Panc1 (cell line): ENCODE data around the gene HSH2D. TPM values are rescaled to one million over a fixed set of nuclear protein-coding genes. Genes with fewer than 3 reads are reported as not detected.
A peak's percentile ranks its signal among the peaks of the same experiment; 100 is the strongest.

Experiments
- ATAC-seq: fragments of 200-7000 bp; cut with Tn5 transposase; 2 replicates; pipeline ENCODE4 v1.9.1; 2020; ENCODE audit warnings: mild to moderate bottlenecking, moderate library complexity
- Bru-seq: library from RNA; stranded (reverse); fragments of 400-500 nt; gene quantifications from one replicate; lab custom pipeline; 2021; lab: Mats Ljungman, UMichigan
- BruChase-seq, 2 experiments: library from RNA; stranded (reverse); fragments of 400-500 nt; gene quantifications; one replicate each; lab custom pipeline; 2021; lab: Mats Ljungman, UMichigan
- BruUV-seq: library from RNA; stranded (reverse); fragments of 400-500 nt; replicated peaks from 2 replicates; lab custom pipeline; 2021; lab: Mats Ljungman, UMichigan
- CTCF ChIA-PET: fragments of 300-600 bp; sonication (Branson Sonifier 250); formaldehyde crosslinking; loops from one replicate; lab custom pipeline; 2022; ENCODE audit warnings: antibody characterized with exemption; lab: Charles Lee
- POLR2A ChIA-PET: fragments of 300-600 bp; sonication (Branson Sonifier 250); formaldehyde crosslinking; loops from one replicate; lab custom pipeline; 2022; ENCODE audit warnings: antibody characterized with exemption; lab: Charles Lee
- DNase-seq: peaks from one replicate; pipeline ENCODE4 v3.0.0-alpha.2; 2010; ENCODE audit warnings: low read depth, low spot score
- H3K27ac ChIP-seq: 2 replicates; pipeline ENCODE4 v1.5.1; 2011; ENCODE audit warnings: mild to moderate bottlenecking, low read length, inconsistent platforms
- H3K27me3 ChIP-seq: fragments of 200-500 bp; sonication (Bioruptor generic); 2 replicates; pipeline ENCODE4 v1.6.0; 2014; ENCODE audit warnings: low read length, inconsistent platforms; ENCODE audit not compliant: control insufficient read depth, insufficient read depth
- H3K36me3 ChIP-seq: fragments of 200-500 bp; sonication (Bioruptor generic); 2 replicates; pipeline ENCODE4 v1.5.1; 2014; ENCODE audit warnings: inconsistent platforms, mild to moderate bottlenecking, low read length, moderate library complexity; ENCODE audit not compliant: control insufficient read depth, insufficient read depth
- H3K4me1 ChIP-seq: 2 replicates; pipeline ENCODE4 v1.5.1; 2011; ENCODE audit warnings: inconsistent platforms, mild to moderate bottlenecking, low read length, moderate library complexity; ENCODE audit not compliant: control insufficient read depth, insufficient read depth
- H3K4me3 ChIP-seq, 2 experiments: 2 replicates each; pipeline ENCODE4 v1.5.1; 2011 to 2012; ENCODE audit warnings: low read depth in 2 of 2, low read length in 2 of 2, mild to moderate bottlenecking in 2 of 2, inconsistent platforms in 1 of 2, moderate library complexity in 1 of 2
- H3K9me3 ChIP-seq: fragments of 200-500 bp; sonication (Bioruptor generic); 2 replicates; pipeline ENCODE4 v1.5.1; 2014; ENCODE audit warnings: low read depth, mild to moderate bottlenecking, inconsistent platforms, low read length, moderate library complexity; ENCODE audit not compliant: control insufficient read depth, insufficient read depth
- CTCF ChIP-seq: fragments of 450-650 bp; IDR thresholded peaks from 2 replicates; pipeline ENCODE4 v1.5.1; 2017; ENCODE audit warnings: mild to moderate bottlenecking
- POLR2AphosphoS5 ChIP-seq: IDR thresholded peaks from 2 replicates; pipeline ENCODE4 v1.6.1; 2012; ENCODE audit warnings: mild to moderate bottlenecking, low read depth, low read length, moderate library complexity
- REST ChIP-seq, 2 experiments: IDR thresholded peaks; 2 replicates each; pipeline ENCODE4 v1.6.1; 2011 to 2012; ENCODE audit warnings: low read depth in 2 of 2, control low read depth in 1 of 2, low read length in 1 of 2, mild to moderate bottlenecking in 1 of 2, moderate library complexity in 1 of 2; ENCODE audit not compliant: insufficient read depth in 1 of 2
- SIN3A ChIP-seq: IDR thresholded peaks from 2 replicates; pipeline ENCODE4 v1.6.1; 2012; ENCODE audit warnings: low read depth, mild to moderate bottlenecking, low read length, moderate library complexity, borderline replicate concordance; ENCODE audit not compliant: insufficient read depth
- TCF7L2 ChIP-seq: IDR thresholded peaks from 2 replicates; pipeline ENCODE4 v1.6.1; 2011; ENCODE audit warnings: mild to moderate bottlenecking, low read depth, low read length, inconsistent platforms
- in situ Hi-C: cut with HindIII; loops from 2 replicates; pipeline ENCODE4 v1.10.0; 2016; ENCODE audit warnings: low sequenced_read_pairs, low pct_unique_long_range_greater_than_20kb
- intact Hi-C: fragments of 100-400 bp; cut with micrococcal nuclease; formaldehyde crosslinking; loops from one replicate; pipeline ENCODE4 v1.10.0; 2022; ENCODE audit not compliant: unreplicated experiment
- long read RNA-seq: library from polyadenylated mRNA; unstranded; transcript quantifications from one replicate; pipeline ENCODE4 v2.0.0, GENCODE V29; 2021; ENCODE audit not compliant: unreplicated experiment
- polyA plus RNA-seq: library from polyadenylated mRNA; unstranded; fragments of >200 nt; gene quantifications from one replicate; pipeline ENCODE4 v1.2.1, GENCODE V29; 2012; ENCODE audit warnings: missing spikeins; ENCODE audit not compliant: insufficient read length
- total RNA-seq: library from RNA; stranded (reverse); gene quantifications from one replicate; pipeline ENCODE4 v1.2.1, GENCODE V29; 2021; ENCODE audit not compliant: unreplicated experiment

The HSH2D gene
- total RNA-seq: not detected
- polyA plus RNA-seq: not detected
- percentile 25 among the genes with signal in this experiment for Bru-seq, nascent RNA
- percentile 20 among the genes with signal in this experiment for BruChase-seq, experiment 1, labeled RNA remaining after a 2-hour chase
- percentile 21 among the genes with signal in this experiment for BruChase-seq, experiment 2, labeled RNA remaining after a 6-hour chase
- long read RNA-seq: 0 reads

- intact Hi-C loops (no loop called here), in situ Hi-C loops (no loop called here)
- H3K4me1 ChIP-seq: no peaks in the 10 kb centered on the region
- ATAC-seq: no peak
- H3K9me3 ChIP-seq: no peaks in the 10 kb centered on the region
- DNase-seq: no peak
- no peak within 1 kb of the TSS for H3K27ac ChIP-seq
- no peaks in the 10 kb centered on the region for H3K36me3 ChIP-seq
- H3K4me3 ChIP-seq: no peak within 1 kb of the TSS
- no peaks in the 10 kb centered on the region for H3K27me3 ChIP-seq
- ChIA-PET POLR2A (interaction anchor here (0.6 kb wide), 1 partner anchor 196 kb away, joined by 5 read pairs; no protein-coding TSS in a partner anchor), CTCF (no interaction called here)
- BruUV-seq: no TSS peak
- TF ChIP-seq CTCF: no peak
- TF ChIP-seq POLR2AphosphoS5: no peak
- no peak for TF ChIP-seq REST (IDR thresholded peaks at IDR 0.05; ENCODE audit: insufficient read depth in 1 of 2, low read depth in 2 of 2, low read length in 1 of 2)
- TF ChIP-seq SIN3A: no peak
- TF ChIP-seq TCF7L2: no peak
Measured at GRCh38 chr19:16143399-16144215, at the start of gene HSH2D. TSS of gene HSH2D (plus strand) at chr19:16143685. CDS start at chr19:16148751, 5,066 bp downstream.

GRCh38 chr19:16094360-16095070 is 49.0 kb upstream of the HSH2D start:
- Histone ChIP-seq H3K27me3 (no peaks in the 10 kb centered on the region), H3K27ac (no peak overlapping the region), H3K36me3 (peaks cover 14% of the 10 kb centered on the region), H3K4me1 (peaks cover 3% of the 10 kb centered on the region; the same call in 1 of the 2 replicates), H3K9me3 (no peaks in the 10 kb centered on the region), H3K4me3 (no peak overlapping the region)
- in situ Hi-C loops: no loop called here
- ChIA-PET CTCF (no interaction called here), POLR2A (interaction anchor here (0.6 kb wide), 1 partner anchor 1460 kb away, joined by 7 read pairs; no protein-coding TSS in a partner anchor)
- DNase-seq (no peak), ATAC-seq (no peak)
- TSS peak; percentile 26 for BruUV-seq
- intact Hi-C loops: no loop called here
- TF ChIP-seq TCF7L2 (no peak), CTCF (no peak), REST (IDR thresholded peaks at IDR 0.05; ENCODE audit: insufficient read depth in 1 of 2, low read depth in 2 of 2, low read length in 1 of 2) (no peak), POLR2AphosphoS5 (no peak), SIN3A (no peak)
